HG03432 (cell line): ENCODE results near the gene SH3BP2.
"Not testable (repeated sequence)": the region's sequence is repeated elsewhere in the genome, so short reads cannot be mapped to it uniquely, and the experiment has no call there.

Experiments used
- ATAC-seq: cut with Tn5 transposase; IDR thresholded peaks from one replicate; pipeline ENCODE4 v1.9.1; 2021; ENCODE audit warnings: mild to moderate bottlenecking, moderate library complexity; ENCODE audit not compliant: unreplicated experiment

SH3BP2 gene

DNA sequence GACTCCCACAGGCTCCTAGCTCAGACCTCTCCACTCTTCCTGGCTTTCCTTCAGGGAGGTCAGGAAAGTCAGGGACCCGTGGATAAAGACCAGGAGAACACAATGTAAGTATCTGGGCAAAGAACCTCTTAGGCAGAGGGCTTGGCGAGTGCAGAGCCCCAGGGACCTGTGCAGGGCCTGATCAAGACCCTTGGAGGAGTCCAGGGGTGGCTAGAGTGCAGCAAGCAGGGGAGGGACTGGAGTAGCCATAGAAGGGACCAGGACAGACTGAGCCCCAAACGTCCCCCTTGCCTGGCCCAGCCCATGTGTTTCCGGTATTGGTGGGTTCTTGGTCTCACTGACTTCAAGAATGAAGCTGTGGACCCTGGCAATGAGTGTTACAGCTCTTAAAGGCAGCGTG lies 30.8 kb upstream of the SH3BP2 start:
- ATAC-seq: no peak

DNA sequence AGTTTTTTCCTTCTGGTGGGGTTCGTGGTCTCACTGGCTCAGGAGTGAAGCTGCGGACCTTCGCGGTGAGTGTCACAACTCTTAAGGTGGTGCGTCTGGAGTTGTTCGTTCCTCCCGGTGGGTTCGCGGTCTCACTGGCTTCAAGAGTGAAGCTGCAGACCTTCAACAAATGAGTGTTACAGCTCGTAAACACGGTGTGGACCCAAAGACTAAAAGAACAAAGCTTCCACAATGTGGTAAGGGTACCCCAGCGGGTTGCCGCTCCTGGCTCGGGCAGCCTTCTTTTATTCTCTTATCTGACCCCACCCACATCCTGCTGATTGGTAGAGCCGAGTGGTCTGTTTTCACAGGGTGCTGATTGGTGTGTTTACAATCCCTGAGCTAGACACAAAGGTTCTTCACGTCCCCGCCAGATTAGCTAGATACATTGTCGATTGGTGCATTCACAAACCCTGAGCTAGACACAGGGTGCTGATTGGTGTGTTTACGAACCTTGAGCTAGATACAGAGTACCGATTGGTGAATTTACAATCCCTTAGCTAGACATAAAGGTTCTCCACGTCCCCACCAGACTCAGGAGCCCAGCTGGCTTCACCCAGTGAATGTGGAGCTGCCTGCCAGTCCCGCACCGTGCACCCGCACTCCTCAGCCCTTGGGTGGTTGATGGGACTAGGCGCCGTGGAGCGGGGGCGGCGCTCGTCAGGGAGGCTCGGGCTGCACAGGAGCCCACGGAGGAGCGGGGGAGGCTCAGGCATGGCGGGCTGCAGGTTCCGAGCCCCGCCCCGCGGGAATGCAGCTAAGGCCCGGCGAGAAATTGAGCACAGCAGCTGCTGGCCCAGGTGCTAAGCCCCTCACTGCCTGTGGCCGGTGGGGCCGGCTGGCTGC lies 30.2 kb upstream of the SH3BP2 start:
- not testable (repeated sequence) for ATAC-seq

DNA sequence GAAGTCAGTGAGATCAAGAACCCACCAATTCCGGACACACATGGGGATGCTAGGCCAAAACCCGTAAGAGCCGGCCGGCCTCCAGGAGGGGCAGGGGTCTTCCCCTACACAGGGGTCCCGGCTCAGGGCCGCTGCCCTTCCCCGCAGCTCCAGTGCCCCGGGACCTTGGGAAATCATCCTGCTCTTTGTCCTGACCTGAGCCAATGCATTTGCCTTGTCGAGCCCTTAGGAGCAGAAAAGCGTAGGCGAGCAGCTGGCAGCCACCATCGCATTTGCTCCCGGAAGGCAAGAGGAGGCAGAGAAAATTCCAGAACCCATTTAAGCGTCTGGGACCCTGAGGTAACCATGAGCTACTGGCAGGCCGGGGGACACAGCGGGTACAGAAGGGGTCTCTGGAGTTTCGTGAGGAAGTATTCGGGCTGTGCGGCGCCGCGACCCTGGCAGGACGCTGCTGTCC lies 29.3 kb upstream of the SH3BP2 start:
- no peak for ATAC-seq

DNA sequence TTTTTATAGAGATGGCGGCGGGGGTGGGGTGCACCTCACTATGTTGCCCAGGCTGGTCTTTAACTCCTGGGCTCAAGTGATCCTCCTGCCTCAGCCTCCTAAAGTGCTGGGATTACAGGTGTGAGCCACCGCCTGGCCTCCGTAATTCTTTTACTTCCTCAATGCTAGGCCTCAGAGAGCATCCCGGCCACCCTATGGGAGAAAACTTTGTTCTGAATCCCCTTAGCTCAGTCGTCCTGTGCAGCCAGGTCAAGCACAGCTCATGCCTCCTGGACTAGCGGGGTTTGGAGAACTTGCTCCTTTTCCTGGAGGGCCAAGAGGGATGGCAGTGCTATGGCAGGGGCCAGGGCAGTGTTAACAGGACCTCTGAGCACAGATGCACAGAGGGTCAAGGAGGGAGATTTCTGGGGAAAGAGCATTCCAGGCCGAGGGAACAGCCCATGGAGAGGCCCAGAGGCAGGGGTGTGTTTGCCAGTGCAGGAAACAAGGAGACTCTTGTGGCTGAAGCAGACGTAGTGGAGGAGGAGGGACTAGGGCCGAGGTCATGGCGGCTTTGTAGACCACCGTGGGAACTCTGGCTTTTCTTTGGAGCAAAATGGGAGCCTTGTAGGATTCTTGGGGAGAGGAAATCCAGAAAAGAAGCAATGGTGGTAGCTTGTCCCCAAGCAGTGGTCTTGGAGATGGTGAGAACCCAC lies 26.9 kb upstream of the SH3BP2 start:
- ATAC-seq: no peak

DNA sequence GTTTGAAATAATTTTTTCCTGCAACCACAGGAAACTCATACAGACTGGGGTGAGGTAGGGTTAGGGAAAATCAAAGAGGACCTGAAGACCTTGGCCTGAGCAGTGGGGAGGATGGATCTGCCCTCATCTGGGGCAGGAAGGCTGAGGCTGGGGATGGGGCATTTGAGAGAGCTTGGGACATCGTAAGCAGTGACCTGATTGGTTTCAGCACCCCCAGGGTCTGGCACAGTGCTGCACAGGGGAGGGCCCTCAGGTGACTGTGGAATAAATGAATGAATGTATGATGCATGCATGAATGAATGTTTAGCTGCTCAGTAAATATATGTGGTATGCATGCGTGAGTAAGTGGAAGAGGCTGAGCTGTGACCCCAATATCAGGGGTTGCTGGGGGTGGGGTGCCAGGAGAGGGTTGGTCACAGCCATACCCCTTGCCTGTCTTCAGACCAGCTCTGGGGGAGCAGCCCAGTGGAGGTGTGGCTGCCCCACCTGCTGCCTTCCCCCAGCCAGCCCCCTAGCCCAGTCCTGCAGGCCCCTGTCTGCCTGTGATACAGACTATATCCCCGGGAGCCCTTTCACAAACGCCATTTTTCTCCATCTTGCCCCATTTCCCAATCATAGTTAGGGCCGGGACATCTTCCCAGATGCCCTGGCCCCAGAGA lies 25.7 kb upstream of the SH3BP2 start:
- no peak for ATAC-seq

DNA sequence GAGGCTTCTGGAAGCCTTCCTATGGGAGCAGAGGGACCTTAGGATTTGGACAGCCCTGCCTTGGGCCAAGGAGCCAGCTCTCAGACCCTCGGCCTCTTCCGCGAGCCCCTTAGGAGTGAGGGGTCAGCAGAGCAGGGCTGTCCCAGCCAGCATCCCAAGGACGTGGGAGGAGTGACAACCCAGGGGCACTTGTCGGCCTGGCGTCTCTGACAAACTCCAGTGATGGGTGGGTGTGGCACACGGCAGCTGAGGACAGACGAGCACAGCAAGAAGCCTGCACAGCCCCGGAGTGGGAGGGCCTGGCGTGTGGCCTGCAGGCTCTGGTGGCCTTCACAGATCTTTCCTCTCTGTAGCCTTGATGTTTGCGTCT lies 25.2 kb upstream of the SH3BP2 start:
- no peak for ATAC-seq

GRCh38 chr4:2768124-2768523 lies 24.8 kb upstream of the SH3BP2 start:
- no peak for ATAC-seq

DNA sequence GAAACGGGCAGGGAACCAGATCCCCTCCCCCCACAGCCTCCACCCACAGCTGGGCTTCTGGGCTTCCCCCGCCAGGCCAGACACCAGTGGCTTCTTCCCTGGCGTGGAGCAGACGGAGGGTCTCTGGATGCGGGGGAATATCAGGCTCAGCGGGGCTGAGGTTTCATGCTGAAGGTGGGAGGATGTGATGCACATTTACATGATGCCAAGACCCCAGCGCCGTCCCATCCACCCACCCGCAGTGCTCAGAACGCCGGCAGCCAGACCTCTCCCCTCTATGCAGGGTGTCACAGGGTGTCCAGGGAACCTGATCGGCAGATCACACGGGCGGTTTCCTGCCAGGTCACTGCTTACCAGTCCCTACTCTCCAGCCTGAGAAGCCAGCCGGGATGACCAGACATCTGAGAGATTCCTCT lies 24.0 kb upstream of the SH3BP2 start:
- ATAC-seq: no peak

GRCh38 chr4:2771264-2771663 lies 21.6 kb upstream of the SH3BP2 start:
- no peak for ATAC-seq

GRCh38 chr4:2780643-2781042 lies 12.2 kb upstream of the SH3BP2 start:
- ATAC-seq: not testable (repeated sequence)

DNA sequence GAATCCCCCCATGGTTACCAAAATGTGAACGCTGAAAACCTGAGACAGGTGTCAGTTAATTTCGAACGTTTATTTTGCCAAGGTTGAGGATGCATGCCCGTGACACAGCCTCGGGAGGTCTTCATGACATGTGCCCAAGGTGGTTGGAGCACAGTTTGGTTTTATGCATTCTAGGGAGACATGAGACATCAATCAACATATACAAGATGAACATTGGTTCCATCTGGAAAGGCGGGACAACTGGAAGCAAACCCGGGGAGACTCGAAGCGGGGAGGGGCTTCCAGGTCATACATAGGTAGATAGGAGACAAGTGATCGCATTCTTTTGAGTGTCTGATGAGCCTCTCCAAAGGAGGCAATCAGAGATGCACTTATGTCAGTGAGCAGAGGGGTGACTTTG lies 11.0 kb upstream of the SH3BP2 start:
- ATAC-seq: no peak

- no peak for ATAC-seq
Measured at GRCh38 chr4:2783790-2784189, 9.1 kb upstream of the SH3BP2 start.

DNA sequence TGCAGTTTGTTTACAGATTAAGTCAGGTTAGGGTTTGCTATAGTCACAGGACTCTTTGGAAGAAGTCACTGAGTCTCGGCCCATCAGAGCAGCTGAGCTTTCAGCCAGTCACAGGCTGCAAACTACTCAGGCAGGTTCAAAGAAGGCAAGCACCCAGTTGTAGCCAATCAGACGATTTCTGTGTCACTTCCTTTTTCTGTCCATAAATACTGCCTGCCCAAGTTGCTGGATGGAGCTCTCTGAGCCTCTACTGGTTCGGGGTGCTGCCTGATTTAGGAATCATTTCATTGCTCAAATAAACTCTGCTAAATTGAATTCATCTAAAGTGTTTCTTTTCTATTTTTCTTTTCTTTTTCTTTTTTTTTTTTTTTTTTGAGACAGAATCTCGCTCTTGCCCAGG lies 7.3 kb upstream of the SH3BP2 start:
- no peak for ATAC-seq

- no peak for ATAC-seq
Measured at GRCh38 chr4:2786152-2786671, 6.7 kb upstream of the SH3BP2 start.

DNA sequence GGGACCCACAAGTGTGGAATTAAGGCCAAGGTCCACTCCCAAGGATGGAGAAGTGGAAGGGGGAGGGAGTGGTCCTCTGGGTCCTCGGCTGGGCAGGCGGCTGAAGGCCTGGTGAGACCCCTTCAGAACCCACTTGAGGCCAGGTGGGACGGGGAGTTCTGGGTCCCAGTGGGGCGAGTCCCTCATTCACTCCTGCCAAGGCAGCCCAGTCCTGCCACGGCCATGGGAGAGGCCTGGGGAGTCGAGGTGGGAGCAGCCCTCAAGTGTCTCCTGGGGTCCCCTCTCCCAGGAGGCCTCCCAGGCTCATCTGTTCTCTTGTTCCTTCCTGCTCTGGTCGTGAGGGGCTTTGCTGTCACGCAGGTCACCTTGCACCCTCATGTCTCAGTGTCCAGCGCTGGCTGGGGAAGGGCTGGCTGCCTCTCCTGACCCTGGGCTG lies 6.1 kb upstream of the SH3BP2 start:
- peak; percentile 7 for ATAC-seq

GRCh38 chr4:2787230-2788100 lies 5.4 kb upstream of the SH3BP2 start:
- ATAC-seq: peak; percentile 68

- ATAC-seq: no peak
Measured at GRCh38 chr4:2788101-2788500, 4.8 kb upstream of the SH3BP2 start.

DNA sequence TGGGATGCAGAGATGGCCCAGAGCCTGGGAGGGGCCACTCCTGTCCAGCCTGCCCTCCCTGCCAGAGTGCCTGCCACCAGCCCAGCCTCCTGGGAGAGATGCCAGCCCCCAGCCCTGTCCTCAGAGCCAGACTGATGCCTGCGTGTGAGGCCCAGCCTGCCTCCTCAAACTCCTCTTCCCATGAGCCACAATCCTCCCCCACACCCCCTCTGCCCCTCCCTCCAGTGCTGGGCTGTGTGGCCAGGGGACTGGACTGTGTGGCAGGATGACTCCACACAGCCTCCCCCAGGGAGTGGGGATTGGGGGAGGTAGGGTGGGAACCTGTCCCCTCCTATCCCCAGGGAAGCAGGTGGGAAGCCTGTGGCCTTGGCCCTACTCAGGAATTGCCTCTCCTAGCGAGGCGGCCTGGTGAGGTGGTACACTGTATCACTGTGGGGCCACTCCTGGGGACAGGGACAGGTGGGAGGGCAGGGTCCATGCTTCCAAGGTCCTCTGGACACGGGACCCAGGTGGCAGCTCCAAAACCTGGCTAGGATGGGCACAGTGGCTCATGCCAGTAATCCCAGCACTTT lies 4.3 kb upstream of the SH3BP2 start:
- ATAC-seq: no peak

GRCh38 chr4:2789351-2789750 lies 3.5 kb upstream of the SH3BP2 start:
- no peak for ATAC-seq
